AG04449 (cell line): Measurements from ENCODE around the gene IGFBPL1.

Experiments
- CTCF ChIA-PET: fragments of 350-600 bp; formaldehyde crosslinking; extraction: SDS; loops from one replicate; lab custom pipeline; 2021; ENCODE audit warnings: antibody characterized with exemption; lab: Yijun Ruan, JAX
- POLR2A ChIA-PET: fragments of 400-600, 350-600 bp; formaldehyde crosslinking; extraction: SDS; loops from one replicate; lab custom pipeline; 2020; ENCODE audit warnings: antibody characterized with exemption, inconsistent platforms; lab: Yijun Ruan, JAX
- DNase-seq: peaks from one replicate; pipeline ENCODE4 v3.0.0-alpha.2; 2010; ENCODE audit warnings: low read depth, low spot score
- H3K4me3 ChIP-seq: 2 replicates; pipeline ENCODE4 v1.5.1; 2011; ENCODE audit warnings: low read depth, mild to moderate bottlenecking, control low read depth, low read length
- TF ChIP-seq, protein P1 (sequence below): IDR thresholded peaks from one replicate; pipeline ENCODE4 v1.5.1; 2011; ENCODE audit warnings: mild to moderate bottlenecking, moderate library complexity, low read length, control low read depth, inconsistent platforms; ENCODE audit not compliant: insufficient read depth; ENCODE audit errors: missing control alignments

Gene IGFBPL1

DNA sequence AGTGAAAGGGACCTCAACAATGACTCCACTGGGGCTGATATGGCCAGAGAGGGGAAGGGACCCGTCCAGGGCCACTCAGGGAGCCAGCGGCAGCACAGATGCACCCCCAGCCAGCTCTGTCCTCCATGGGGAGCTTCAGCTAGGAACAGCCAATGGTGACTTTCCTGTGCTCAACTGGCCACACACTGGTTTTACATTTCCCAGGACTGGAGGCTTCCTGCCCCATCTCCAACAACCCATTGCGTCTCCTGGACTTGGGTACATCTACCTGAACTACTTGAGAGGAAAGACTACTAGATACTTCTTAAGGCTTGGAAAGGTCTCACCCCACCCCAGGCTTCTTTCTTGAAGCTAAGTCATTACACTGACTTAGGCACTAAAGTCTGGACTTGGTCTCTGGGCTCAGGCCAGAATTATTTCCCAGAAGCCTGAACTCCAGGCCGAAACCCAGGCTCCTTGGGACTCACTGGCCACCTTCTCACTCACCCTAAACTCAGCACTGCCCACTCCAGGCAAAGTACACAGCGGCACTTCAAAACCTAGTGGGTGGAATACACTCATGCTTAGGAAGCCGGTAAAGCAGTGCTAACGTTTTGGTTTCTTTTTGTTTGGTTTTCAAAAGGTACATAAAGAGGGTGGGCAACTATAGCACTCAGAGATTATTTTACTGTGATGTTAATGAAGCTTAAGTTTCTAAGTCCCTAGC is 1.5 kb downstream of the IGFBPL1 start:
- DNase-seq, result no peak
- H3K4me3 ChIP-seq, result no peak overlapping the region
- POLR2A ChIA-PET, result no interaction called here
- CTCF ChIA-PET, result interaction anchor here (1.1 kb wide), 1 partner anchor 9 kb away, joined by 7 read pairs; no protein-coding TSS in a partner anchor
- TF ChIP-seq, protein P1, sequence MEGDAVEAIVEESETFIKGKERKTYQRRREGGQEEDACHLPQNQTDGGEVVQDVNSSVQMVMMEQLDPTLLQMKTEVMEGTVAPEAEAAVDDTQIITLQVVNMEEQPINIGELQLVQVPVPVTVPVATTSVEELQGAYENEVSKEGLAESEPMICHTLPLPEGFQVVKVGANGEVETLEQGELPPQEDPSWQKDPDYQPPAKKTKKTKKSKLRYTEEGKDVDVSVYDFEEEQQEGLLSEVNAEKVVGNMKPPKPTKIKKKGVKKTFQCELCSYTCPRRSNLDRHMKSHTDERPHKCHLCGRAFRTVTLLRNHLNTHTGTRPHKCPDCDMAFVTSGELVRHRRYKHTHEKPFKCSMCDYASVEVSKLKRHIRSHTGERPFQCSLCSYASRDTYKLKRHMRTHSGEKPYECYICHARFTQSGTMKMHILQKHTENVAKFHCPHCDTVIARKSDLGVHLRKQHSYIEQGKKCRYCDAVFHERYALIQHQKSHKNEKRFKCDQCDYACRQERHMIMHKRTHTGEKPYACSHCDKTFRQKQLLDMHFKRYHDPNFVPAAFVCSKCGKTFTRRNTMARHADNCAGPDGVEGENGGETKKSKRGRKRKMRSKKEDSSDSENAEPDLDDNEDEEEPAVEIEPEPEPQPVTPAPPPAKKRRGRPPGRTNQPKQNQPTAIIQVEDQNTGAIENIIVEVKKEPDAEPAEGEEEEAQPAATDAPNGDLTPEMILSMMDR, result no peak

- TF ChIP-seq, protein P1, result no peak
- H3K4me3 ChIP-seq, result no peak overlapping the region
- ChIA-PET POLR2A (no interaction called here), CTCF (interaction anchor here (2.9 kb wide), 1 partner anchor 10 kb away, joined by 20 read pairs; no protein-coding TSS in a partner anchor)
- no peak for DNase-seq
Observed at GRCh38 chr9:38421498-38422211, 2.6 kb downstream of the IGFBPL1 start.

- CTCF ChIA-PET, result interaction anchor here (0.8 to 2.9 kb wide), 3 partner anchors 11 to 18 kb away, joined by 3 to 20 read pairs (median 4); no protein-coding TSS in a partner anchor
- H3K4me3 ChIP-seq, result no peak overlapping the region
- TF ChIP-seq, protein P1, result no peak
- no peak for DNase-seq
- POLR2A ChIA-PET, result no interaction called here
Observed at GRCh38 chr9:38419181-38419580, 5.1 kb downstream of the IGFBPL1 start.

GRCh38 chr9:38418366-38418765 is 5.9 kb downstream of the IGFBPL1 start:
- ChIA-PET CTCF (interaction anchor here (0.8 to 3.0 kb wide), 4 partner anchors 10 to 38 kb away, joined by 3 to 27 read pairs (median 8); no protein-coding TSS in a partner anchor), POLR2A (no interaction called here)
- TF ChIP-seq, protein P1, result no peak
- no peak overlapping the region for H3K4me3 ChIP-seq
- no peak for DNase-seq

DNA sequence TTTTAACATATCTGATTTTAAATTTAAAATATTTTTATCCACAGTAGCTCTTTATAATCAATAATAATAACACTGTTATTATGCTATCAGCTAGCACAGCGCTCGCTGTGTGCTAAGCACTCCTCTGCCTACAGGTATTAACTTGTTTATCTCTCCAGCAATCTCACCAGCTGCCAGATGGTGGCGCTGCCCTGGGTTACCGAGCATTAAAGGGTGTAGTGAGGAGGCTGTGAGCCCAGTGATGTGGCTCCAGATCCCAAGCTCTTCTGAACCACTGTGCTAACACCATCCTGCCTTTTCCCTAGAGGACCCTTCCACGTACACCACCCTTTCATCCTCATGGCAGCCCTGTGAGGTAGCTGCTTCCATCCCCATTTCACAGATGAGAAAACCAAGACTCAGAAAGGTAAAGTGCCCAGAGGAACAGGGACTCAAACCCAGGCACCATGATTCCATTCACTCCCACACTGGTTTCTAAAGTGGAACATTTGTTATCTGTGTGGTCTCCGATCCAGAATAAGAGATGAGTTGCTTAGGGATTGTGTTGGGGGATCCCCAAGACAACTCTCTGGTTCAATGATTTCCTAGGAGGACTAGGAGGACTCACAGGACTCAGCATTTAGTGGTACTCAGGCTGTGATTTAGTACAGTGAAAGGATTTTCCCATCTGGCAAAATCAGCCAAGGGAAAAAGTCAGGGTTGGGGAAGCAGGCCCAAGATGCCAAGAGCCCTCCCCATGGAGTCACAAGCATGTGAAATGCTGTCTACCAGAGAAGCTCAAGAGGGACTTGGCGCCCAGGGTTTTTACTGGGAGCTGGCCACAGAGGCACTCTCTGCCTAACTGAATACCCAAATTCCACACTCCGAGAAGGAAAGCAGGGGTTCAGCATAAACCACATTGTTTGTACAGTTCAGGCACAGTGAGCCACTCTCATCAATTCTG is 7.0 kb downstream of the IGFBPL1 start:
- TF ChIP-seq, protein P1, result peak; percentile 39
- ChIA-PET POLR2A (no interaction called here), CTCF (interaction anchor here (0.8 to 3.0 kb wide), 9 partner anchors 10 to 39 kb away, joined by 3 to 27 read pairs (median 4); no protein-coding TSS in a partner anchor)
- no peak overlapping the region for H3K4me3 ChIP-seq
- DNase-seq, result no peak
